Measurements from ENCODE around the gene SCNN1B.

The SCNN1B gene, protein sequence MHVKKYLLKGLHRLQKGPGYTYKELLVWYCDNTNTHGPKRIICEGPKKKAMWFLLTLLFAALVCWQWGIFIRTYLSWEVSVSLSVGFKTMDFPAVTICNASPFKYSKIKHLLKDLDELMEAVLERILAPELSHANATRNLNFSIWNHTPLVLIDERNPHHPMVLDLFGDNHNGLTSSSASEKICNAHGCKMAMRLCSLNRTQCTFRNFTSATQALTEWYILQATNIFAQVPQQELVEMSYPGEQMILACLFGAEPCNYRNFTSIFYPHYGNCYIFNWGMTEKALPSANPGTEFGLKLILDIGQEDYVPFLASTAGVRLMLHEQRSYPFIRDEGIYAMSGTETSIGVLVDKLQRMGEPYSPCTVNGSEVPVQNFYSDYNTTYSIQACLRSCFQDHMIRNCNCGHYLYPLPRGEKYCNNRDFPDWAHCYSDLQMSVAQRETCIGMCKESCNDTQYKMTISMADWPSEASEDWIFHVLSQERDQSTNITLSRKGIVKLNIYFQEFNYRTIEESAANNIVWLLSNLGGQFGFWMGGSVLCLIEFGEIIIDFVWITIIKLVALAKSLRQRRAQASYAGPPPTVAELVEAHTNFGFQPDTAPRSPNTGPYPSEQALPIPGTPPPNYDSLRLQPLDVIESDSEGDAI

DNA sequence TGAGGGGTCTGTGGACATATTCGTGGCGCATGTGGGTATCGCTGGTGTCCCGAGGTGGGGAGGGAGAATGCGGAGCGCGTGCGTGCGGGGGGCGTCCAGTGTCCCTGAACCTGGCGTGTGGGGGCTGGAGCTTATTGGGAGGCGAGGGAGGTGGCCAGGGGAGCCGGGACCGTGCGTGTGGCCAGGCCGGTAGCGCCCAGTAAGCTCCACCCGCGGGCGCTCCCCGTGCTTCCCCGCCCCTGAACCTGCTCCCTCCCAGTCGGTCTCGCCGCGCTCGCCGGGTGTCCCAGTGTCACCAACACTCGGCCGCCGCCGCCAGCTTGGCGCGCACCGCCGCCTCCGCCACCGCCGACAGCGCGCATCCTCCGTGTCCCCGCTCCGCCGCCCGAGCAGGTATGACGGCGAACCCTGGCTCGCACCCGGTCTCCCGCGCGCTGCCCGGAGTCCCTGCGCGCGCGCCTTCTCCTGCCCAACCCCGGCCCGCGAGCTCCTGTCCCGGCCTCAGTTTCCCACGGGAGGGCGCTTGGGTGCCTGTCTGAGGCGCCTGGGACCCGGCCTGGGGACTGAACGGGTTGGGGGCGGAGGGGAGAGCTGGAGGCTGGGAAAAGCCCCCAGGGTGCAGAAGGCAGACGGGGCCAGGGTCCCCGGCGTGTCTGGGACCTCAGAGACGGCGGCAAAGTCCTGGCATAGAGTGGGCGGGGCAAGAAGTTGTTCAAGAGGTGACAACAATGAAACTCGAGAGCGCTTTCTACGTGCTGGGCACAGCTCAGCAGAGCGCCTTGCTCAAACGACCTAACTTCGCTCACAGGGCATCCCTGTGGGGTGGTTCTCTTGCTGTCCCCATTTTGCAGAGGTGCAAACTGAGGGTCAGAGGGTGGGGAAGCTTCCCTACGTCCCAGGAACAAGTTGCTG, at the start of gene SCNN1B:
Gene SCNN1B (plus strand): TSS at position 258 of the 912 bp plus-strand sequence. CDS start 46,298 bp downstream, outside the sequence.
- Histone ChIP-seq H3K4me3 (ENCODE audit: low read depth, low read length) (peak within 1 kb of the TSS; percentile 34), H3K36me3 (ENCODE audit: control insufficient read depth in 2 of 2, insufficient read depth in 1 of 2, low read length in 2 of 2) (no peaks in the 10 kb centered on the region), H3K4me1 (ENCODE audit: control insufficient read depth, insufficient read depth, low read length) (no peaks in the 10 kb centered on the region; the same call in 1 of the 2 replicates), H3K9me3 (ENCODE audit: control insufficient read depth, insufficient read depth, low read depth, low read length) (no peaks in the 10 kb centered on the region), H3K27ac (ENCODE audit: extremely low read depth, low read depth, low read length) (no peak within 1 kb of the TSS)
- ChIA-PET CTCF (interaction anchor here (1.1 to 2.4 kb wide), 3 partner anchors 9 to 132 kb away, joined by 3 to 8 read pairs (median 5); no protein-coding TSS in a partner anchor), POLR2A (interaction anchor here (0.6 kb wide), 1 partner anchor 16 kb away, joined by 3 read pairs; no protein-coding TSS in a partner anchor)
- TF ChIP-seq ZNF335 (tag by site-specific recombination; conservative IDR thresholded peaks at IDR 0.05), result peak; percentile 88
- peak; percentile 45; the same call in 1 of the 2 replicates for TF ChIP-seq GLIS2 (tag by site-specific recombination; IDR thresholded peaks at IDR 0.05)
- no peak for TF ChIP-seq ZBTB11 (tag by site-specific recombination; conservative IDR thresholded peaks at IDR 0.05; ENCODE audit: low read depth)
- TF ChIP-seq ZNF223 (tag by site-specific recombination; IDR thresholded peaks at IDR 0.05), result no peak
- TF ChIP-seq ZNF830 (tag by site-specific recombination; IDR thresholded peaks at IDR 0.05; ENCODE audit: low read depth), result no peak
- no peak for TF ChIP-seq ZNF585B (tag by site-specific recombination; IDR thresholded peaks at IDR 0.05)
- TF ChIP-seq ZNF560 (tag by site-specific recombination; IDR thresholded peaks at IDR 0.05; ENCODE audit: borderline replicate concordance), result 0 out of 2 replicates have a peak, but pooled peaks have one; percentile 10
- TF ChIP-seq ZNF600 (tag by site-specific recombination; IDR thresholded peaks at IDR 0.05), result peak; percentile 45; the same call in 1 of the 2 replicates
- TF ChIP-seq TSHZ1 (tag by site-specific recombination; IDR thresholded peaks at IDR 0.05; ENCODE audit: borderline replicate concordance), result no peak
- TF ChIP-seq, protein P1, sequence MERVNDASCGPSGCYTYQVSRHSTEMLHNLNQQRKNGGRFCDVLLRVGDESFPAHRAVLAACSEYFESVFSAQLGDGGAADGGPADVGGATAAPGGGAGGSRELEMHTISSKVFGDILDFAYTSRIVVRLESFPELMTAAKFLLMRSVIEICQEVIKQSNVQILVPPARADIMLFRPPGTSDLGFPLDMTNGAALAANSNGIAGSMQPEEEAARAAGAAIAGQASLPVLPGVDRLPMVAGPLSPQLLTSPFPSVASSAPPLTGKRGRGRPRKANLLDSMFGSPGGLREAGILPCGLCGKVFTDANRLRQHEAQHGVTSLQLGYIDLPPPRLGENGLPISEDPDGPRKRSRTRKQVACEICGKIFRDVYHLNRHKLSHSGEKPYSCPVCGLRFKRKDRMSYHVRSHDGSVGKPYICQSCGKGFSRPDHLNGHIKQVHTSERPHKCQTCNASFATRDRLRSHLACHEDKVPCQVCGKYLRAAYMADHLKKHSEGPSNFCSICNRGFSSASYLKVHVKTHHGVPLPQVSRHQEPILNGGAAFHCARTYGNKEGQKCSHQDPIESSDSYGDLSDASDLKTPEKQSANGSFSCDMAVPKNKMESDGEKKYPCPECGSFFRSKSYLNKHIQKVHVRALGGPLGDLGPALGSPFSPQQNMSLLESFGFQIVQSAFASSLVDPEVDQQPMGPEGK (tag by site-specific recombination; IDR thresholded peaks at IDR 0.05), result peak; percentile 47
- no peak for TF ChIP-seq ZNF514 (tag by site-specific recombination; IDR thresholded peaks at IDR 0.05)
- TF ChIP-seq ZNF155 (tag by site-specific recombination; IDR thresholded peaks at IDR 0.05), result no peak
- peak; percentile 37; the same call in 1 of the 2 replicates for TF ChIP-seq ZBTB48 (tag by site-specific recombination; IDR thresholded peaks at IDR 0.05)
- no peak for TF ChIP-seq ZSCAN23 (tag by site-specific recombination; IDR thresholded peaks at IDR 0.05)
- no peak for TF ChIP-seq ZNF248 (tag by site-specific recombination; IDR thresholded peaks at IDR 0.05)
- TF ChIP-seq SP7 (tag by site-specific recombination; IDR thresholded peaks at IDR 0.05), result no peak
- no peak for TF ChIP-seq ZNF76 (tag by site-specific recombination; IDR thresholded peaks at IDR 0.05; ENCODE audit: borderline replicate concordance, low read depth)
- TF ChIP-seq ZNF10 (tag by site-specific recombination; IDR thresholded peaks at IDR 0.05), result peak; percentile 90
- TF ChIP-seq YY2 (tag by site-specific recombination; IDR thresholded peaks at IDR 0.05), result no peak
- no peak for TF ChIP-seq ZNF433 (tag by site-specific recombination; IDR thresholded peaks at IDR 0.05; ENCODE audit: low read depth)
- TF ChIP-seq, protein P2, sequence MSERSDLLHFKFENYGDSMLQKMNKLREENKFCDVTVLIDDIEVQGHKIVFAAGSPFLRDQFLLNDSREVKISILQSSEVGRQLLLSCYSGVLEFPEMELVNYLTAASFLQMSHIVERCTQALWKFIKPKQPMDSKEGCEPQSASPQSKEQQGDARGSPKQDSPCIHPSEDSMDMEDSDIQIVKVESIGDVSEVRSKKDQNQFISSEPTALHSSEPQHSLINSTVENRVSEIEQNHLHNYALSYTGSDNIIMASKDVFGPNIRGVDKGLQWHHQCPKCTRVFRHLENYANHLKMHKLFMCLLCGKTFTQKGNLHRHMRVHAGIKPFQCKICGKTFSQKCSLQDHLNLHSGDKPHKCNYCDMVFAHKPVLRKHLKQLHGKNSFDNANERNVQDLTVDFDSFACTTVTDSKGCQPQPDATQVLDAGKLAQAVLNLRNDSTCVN (tag by site-specific recombination; optimal IDR thresholded peaks at IDR 0.05), result peak; percentile 87

Measured in HEK293 (cell line).